Activated CD8-positive, alpha-beta memory T cell treated with anti-CD3 and anti-CD28 coated beads, Interleukin-2, amount 50 U/mL, for 48 hours (primary cell): Measurements from ENCODE around the gene CTIF.

Experiments used
- DNase-seq: peaks from one replicate; pipeline ENCODE4 v3.0.0-alpha.2; 2020

CTIF gene

DNA sequence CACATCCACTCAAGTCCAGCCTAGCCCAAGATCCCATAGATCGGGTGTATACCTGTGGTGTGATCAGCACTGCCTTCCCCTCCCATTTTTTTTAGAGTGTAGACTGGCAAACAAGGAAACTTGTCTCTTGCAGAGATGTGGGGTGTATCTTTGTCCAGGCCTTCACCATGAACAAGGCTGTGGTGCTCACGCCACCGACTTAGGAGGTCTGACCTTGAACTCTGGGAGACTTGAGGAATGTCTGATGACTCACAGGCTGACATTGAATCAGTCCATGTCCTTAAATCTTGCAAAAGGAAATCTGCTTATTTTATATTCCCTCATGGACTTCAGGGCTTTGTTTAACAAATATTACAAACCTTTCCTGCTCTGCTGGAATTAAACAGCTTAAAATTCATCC lies 4.5 kb upstream of the CTIF start:
- no peak for DNase-seq

DNA sequence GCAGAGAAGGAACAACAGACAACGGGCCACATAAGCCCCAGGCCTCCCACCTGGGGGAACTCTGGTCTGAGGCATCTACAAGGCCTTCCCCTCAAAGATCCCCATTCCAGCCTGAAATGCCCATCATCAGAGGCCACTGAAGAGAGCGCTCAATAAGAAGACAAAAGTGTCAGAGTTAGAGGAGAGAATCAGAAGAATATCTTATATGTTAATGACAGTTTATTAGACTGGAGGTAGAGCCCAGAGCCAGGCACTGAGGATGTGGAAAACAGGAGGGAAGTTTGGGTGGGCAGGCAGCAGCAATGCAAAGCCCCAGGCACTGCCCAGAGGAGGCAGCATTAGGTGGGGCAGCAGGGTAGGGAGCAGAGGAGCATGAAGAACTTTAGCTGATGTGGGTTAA lies 2.9 kb upstream of the CTIF start:
- no peak for DNase-seq

DNA sequence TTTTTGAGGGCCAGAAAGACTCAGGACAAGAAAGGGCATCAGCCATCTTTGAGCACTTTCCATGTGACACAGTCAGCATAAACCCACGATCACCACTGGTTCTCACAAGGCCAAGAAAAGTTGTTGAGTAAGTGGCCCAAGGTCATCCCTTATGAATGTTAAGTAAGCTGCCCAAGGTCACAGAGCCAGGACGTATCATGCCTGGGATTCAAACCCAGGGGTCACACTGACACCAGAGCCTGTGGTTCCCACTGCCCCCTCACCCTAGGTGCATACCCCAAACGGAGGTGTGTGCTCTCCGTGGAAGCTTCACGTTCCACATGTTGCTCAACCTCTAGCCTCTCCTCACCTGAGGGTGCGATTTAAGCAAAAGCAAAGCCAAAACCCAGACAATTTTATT lies 2.3 kb upstream of the CTIF start:
- DNase-seq, result no peak

DNA sequence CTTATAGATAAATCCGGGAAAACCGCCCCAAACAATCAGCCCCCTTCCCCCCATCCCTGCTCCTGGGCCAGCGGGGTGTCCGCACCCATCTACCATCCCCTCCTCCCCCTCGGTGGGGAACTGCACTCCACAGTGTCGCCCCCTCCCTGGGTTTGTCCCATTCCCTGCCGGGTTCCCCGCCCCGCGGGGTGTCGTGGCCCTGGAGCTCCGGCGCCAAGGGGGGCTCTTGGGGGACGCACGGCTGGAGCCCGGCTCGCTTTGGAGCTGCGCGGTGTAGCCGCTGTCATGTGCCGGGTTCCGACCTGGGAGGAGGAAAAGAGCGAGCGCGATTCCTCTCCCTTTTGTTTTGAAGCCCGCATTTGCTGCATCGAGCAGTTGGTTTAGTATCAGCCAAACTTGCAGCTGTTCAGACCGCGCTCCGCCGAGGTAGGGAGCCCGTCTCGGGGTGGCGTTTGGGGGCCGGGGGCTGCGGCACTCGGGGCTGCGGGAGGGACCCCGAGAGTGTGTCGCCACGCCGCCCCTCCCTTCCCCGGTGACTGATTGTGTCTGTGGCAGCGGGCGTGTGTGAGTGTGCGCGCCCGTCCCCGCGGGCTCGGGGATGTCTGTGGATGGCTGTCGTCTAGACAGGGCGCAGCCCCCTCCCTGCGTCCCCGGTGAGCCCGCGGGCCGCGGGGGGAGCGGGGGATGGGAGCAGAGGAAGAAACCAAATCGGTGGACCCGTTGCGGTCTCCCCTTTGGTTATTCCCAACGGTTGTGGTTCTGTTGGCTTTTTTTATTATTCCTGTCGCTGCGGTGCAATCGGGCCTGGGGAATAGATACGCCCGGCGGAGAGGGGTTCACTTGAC lies 797 bp downstream of the CTIF start:
- DNase-seq, result peak; percentile 64

DNA sequence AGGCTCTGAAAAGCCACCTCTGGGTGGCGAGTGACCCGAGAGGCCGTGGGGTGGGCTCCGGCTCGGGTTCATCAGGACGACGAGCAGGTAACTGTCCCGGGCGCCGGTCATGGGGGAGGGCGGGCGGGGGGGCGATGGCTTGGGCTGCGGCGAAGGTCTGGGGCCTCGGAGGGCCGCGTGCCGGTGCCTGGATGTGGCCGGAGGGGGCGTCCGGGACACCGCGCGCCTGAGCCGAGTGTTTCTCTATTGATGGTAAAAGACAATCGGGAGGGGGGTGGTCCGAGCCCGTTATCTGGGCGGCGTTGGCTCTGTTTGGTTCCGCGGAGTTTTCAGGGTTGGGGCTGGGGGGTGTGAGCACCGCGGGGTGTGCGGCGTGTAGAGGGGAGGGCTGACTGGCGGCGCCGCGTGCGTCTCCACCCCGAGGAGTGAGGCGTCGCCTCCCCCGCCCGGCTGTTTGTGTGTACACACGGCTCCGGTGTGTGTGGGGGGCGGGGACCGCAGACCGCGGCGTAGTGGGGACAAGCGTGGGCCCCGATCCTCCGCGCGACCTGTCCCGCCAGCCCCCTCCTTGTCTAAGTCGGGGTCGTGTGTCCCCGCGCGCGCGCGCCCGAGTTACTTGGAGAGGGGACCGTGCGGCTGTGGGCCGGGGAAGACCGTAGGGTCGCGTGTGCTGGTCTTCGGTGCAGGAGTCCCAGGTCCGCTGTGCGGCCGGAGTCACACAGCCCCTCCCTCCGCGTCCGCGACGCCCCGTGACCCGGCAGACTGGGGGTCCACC lies 1.6 kb downstream of the CTIF start:
- peak; percentile 69 for DNase-seq

DNA sequence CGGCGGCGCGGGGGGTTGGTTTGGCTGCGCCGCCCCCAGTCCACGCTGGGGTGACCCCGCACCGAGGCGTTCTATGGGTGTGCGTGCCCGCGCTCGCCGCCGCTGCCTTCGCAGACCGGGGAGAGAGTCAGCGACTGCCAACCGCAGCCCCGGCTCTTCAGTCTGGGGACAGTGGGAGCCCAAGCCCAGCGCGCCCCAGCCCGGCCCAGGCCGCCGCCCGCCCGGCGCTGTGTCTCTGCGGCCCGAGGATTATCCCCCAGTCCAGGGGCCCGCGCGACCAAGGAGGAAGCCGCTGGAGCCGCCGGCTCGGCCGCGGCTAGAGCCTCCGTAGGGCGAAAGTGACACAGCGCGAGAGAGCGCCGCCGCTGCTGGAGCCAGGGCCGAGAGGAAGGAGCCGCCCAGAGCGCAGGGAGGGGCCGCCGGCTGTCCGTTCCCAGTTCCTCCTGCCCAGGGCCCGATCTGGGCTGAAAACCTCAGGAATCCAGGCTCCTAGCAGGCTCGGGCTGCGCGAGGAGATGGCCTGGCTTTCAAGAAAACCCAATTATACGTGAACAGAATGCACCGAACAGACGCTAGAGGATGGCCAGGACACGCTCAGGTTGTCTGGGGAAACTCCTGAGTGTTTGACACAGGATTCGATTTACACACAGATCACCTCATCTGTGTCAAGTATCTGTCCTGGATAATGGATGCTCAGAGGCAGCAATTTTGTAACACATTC lies 2.4 kb downstream of the CTIF start:
- DNase-seq, result peak; percentile 60

DNA sequence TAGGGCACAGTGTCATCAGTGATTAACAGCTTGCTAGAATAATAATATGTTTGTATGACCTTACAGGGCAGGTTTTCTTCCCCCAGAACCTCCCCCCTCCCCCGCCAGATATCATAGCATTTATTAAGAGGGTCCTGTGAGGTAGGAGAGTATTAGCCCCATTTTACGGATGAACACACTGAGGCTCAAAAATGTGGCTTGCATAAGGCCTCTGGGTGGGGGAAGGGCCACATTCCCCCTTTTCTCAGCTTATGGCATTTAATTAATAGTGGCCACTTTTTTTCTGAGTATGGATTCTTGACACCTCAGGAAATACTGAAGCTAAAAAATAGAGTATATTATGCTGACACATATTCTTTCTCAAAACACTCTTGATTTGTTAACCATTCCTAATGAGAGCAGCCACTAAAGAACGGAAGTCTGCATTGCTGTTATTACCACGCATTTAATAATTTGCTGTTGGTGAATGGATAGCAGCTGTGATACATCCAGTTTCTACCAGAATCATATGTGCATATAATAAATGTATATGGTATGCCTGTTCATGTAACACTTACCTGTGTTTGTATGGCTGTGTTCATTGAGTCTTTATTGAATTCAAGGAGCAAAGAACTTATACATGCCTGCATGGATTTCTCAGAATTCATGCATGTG lies 3.0 kb downstream of the CTIF start:
- DNase-seq, result no peak

DNA sequence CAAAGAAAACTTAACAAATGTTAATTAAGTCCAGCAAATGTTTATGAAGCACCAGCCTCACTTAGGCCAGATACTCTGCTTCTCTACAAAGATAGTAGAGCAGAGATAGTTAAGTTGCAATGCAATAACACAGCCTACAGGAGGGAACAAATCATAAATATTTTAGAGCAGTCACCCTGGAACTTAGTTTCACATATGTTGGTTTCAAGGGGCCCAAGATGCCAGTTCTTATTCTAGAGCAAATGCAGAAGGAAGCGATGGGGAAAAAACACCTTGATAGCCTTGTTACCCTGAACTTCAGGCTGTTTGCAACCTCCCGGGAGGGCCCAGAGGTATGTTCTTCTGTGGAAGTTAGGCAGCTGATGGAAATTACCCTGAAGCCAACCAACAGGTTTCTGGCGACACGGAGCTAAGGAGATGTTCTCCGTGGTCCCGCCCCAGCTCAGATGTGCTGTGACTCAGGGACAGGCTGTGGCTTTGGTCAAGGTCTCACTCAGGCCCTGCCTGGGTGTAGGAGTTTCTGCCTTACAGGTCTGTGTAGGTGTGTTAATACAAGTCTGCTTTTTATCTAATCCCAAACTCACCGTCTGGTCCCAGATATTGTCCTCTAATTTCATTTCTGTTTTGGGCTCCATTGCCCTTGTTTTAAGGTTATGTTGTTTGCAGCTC lies 3.8 kb downstream of the CTIF start:
- DNase-seq, result no peak

DNA sequence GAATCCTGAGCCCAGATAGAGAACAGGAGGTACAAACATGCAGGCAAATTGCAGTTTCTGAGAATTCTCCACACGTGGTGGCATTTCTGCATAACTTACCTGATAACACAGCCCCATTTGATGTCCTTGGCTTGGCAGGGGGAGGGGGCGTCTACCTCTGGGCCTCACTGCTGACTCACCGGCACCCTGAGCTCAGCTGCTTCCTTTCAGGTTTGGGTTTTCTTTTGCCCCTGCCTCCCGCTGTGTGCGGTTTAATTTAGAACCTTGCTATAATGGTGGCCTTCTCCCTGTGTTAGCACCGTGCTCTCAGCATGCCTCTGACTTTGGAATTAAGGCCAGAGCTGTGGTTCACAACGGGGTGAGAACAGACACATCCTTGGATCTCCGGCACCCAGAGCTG lies 4.4 kb downstream of the CTIF start:
- no peak for DNase-seq

DNA sequence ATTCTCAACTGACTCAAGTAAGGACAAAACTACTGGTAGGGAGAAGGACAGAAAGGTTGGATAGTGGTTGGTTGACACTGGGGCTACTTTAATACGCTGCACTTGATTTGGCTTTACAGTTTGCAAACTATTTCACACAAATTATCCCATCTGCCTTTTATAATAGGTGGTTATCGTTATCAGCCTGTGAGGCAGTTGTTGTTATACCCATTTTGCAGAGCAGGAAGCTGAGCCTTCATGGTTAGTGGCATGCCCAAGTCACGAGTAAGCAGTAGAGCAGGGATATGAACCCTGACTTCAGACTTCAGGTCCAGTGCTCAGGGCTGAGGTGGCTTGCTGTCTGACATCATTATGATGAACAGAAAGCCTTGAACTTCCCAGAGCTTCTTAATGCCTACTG lies 5.3 kb downstream of the CTIF start:
- DNase-seq, result no peak

DNA sequence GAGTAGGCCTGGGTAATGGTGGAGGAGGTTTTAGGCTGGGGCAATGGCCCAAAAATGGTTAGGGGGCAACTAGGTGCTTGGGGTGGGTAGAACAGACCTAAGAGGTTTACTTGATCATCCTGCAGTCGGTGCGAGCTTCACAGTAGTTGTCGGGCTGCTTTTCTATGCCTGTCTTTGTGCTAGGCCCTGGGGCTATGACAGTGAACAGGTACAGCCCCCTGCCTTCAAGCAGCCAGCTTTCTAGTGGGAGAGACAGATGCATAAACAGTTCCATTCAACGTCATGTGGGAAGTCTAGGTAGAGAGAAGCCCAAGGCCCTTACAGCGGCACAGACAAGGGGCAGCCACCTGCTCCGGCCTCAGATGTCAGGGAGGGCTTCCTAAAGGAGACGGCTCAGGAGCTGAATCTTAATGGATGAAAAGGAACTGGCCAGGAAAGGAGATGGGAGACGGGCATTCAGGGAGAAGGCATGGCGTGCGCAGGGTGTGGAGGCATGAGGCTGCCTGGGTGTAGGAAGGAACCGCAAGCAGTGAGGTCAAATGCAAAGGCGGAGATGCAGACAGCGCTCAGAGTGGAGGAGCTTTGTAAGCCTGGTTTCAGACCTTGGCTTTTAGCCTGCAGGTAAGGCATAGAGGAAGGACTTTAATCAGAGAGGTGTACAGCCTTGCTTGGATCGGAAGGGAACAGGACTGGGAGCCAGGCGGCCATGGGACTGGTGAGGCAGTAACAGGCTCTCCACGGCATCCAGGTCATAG lies 6.0 kb downstream of the CTIF start:
- DNase-seq, result no peak

DNA sequence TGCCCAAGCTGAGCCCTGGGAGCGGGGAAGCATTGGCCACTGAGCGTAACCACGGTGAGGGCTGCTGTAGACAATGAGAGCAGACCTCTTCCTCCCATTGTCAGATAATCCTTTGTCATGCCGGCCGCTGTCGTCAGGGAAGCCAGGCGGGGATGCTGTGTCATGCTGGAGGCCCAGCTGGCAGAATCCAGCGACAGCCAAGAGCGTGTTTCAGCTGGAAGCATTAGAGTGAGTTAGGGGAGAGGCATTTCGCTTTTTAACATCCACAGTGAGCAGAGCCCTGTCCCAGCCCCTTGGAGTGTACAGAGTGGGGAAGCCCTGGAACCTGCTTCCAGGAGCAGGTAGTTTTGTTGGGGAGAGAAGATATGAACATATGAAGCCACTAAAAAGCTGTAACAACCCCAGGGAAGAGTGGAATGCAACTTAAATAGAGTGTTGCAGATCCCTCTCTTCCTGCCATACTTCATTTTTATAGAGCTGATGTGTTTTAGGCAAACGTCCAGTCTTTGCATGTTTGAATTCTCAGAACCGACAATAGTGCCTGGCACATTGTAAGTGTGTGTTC lies 7.0 kb downstream of the CTIF start:
- DNase-seq, result no peak

DNA sequence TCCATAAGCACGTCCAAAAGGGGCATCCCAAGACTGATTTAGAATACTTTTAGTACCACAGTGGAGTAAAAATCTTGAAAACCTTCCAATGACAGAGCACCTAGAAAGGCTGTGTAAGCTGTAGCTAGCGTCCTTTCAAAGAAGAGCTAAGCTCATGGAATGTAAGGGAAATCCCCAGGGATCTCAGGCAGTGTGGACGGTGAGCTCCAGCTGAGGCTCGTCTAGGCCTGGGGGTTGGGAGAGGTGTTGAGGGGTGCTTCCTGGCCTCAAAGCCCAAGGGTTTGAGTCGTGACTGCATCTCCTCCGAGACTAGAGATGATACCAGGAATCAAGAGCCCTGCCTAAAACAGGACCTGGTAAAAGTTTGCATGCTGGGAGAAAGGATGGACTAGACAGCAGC lies 7.6 kb downstream of the CTIF start:
- DNase-seq, result no peak

DNA sequence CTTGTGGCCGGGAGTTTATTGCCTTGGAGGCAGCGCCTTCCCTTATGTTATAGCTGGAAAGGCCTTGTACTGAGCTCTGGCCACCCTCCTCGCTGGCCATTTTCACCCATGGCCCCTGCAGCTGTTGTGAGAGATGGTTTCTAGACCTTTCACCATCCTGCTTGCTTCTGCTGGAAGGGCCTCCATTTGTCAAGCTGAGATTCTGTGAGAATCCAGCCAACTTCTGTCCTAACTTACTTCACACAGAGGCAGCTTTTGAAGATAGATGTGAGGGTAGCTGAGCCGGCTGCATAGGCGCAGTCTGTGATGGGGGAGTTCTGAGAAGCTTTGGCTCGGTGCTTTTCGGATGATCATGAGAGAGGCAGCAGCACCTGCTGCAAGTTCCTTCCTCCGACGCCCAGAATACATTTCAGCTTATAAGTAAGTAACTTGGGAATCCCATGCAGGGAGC lies 8.7 kb downstream of the CTIF start:
- DNase-seq, result no peak

DNA sequence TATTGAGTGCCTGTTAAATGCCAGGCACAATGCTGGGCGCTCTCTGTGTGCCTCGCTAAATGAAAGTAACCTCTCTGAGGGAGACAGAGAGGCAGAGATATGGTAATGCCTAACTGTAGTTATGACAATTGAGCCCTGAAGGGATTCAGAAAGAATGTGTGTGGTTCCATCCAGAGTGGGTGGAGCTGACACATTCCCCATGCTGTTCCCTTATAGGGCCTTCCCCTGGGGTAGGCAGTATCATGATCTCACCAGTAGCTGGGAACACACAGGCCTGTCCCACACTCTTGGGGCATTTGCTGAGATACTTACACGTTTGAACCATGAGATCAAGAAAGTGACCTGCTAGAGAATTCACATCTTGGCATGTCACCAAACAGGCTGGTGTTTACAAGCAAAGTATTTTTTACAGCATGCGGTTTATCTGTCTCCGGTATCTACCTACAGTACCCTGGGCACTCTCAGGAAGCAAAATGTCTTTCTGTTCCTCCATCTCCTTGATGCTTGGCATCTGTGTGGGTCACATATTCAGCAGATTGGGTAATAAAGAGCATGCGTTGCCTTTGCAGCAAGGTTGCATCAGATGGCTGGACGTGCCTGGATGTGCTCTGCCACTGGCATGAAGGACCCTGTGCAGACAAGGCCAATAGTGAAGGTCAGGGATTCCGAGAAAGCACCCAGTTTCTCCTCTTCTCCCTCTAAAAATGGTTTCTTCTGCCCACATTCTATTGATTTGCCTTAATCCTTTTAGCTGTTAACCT lies 9.4 kb downstream of the CTIF start:
- DNase-seq, result no peak

DNA sequence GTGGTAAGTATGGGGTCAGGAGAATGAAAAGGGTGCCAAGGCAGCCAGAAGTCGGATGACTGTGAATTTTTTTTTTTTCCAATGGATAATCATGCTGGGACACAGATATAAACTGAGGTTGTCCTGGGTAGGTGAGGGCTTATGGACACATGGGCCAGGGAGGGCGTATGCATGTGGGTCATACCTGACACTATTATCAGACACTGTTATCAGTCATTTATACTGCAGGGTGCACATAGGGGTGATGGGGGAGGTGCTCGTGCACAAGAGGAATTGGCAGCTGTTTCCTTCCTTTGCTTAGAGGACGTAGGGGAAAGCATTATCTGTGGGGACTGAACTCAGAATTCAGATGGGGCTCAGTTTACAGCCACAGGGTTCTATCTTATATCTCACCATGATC lies 10.1 kb downstream of the CTIF start:
- DNase-seq, result no peak

DNA sequence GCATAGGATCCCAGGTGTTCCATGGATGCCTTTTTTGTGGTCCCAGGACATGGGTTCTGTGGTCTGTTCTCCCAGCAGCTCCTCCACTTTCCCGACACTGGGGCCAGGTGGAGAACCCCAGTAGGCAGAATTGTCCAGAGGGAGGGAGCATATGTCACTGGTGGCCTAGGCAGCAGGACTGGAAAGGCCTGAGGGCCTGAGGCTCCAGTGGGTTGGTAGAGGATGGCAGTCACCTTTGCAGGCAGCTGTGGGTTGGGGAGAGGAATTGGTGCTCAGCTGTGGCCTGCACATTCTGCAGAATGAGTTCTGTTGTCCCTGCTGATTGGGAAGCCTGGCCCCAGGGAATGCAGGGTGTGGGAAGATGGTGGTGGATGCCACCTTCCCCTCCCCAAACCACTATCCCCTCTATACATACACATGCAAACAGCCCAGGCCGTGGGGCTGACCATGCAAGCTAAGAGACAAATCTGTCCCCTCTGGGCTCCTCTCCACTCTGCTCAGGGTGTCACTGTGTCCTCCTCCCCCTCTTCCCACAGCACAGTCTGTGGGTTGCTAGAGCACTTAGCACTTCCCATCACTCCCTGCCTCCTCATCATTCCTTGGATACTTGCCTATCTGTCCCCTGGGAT lies 11.4 kb downstream of the CTIF start:
- no peak for DNase-seq

DNA sequence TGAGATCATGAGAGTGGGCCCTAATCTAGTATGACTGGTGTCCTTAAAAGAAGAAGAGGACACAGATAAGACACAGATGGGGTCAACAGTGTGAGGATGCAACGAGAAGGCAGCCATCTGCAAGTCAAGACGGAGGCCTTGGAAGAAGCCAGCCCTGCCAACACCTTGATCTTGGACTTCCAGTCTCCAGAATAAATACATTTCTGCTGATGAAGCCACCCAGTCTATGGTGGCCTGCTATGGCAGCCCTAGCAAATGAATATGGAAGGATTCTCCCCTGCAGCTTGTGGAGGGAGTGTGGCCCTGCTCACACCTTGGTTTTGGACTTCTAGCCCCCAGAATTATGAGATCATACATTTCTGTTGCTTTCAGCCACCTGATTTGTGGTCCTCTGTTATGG lies 12.3 kb downstream of the CTIF start:
- no peak for DNase-seq

DNA sequence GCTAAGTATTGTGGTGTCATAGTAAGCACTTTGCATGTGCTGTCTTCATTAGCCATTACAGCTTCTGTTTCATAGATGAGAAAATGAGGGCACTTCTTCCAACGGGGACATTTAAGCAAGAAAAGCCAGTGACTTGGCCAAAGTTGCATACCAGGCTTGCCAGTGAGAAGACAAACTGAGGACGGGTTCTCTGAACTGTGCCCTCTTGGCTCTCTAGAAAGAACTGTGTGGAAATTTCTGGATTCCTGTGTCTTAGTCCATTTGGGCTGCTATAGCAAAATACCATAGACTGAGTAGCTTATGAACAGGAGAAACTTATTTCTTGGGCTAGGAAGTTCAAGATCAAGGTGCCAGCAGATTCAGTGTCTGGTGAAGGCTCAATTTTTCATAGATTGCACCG lies 13.3 kb downstream of the CTIF start:
- no peak for DNase-seq

DNA sequence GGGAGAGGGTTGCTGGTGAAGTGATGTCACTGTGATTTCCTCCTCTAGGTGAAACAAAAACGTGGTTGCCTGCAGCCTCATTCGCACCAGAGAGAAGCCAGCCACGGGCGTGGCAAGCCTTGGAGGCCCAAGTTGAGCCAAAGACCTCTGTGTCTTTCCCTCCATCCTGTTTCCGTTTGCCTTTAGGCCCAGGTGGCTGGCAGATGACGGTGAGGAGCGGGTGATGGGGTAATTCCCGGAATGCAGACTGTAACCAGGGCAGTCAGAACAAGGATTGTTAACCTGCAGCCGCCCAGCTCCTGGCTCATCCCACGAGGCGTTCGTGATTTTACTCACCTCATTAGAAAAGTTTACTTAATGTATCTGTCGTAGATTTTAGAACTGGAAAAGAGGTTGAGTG lies 14.4 kb downstream of the CTIF start:
- DNase-seq, result no peak
